Neural cell (in vitro differentiated cells): ENCODE results near the gene DRICH1.
"Not testable (repeated sequence)": the region's sequence is repeated elsewhere in the genome, so short reads cannot be mapped to it uniquely, and the experiment has no call there.

Experiments used
- EP300 ChIP-seq: fragments of 450-650 bp; conservative IDR thresholded peaks from 2 replicates; pipeline ENCODE4 v1.6.1; 2014; ENCODE audit warnings: antibody characterized with exemption, mild to moderate bottlenecking, moderate library complexity; ENCODE audit not compliant: poor library complexity, severe bottlenecking
- EZH2 ChIP-seq: fragments of 200-600, 300-800 bp; shearing (Covaris generic), sonication (generic); IDR thresholded peaks from 2 replicates; pipeline ENCODE4 v1.6.1; 2014; ENCODE audit warnings: antibody characterized with exemption, low read length, borderline replicate concordance, mild to moderate bottlenecking; ENCODE audit not compliant: insufficient read depth, poor library complexity, severe bottlenecking
- RAD21 ChIP-seq: fragments of 450-650 bp; conservative IDR thresholded peaks from 2 replicates; pipeline ENCODE4 v1.6.1; 2014; ENCODE audit warnings: antibody characterized with exemption, mild to moderate bottlenecking, moderate library complexity
- REST ChIP-seq: IDR thresholded peaks from 2 replicates; pipeline ENCODE4 v1.6.1; 2012; ENCODE audit warnings: borderline replicate concordance
- TF ChIP-seq, protein P1 (sequence below): fragments of 450-650 bp; IDR thresholded peaks from 2 replicates; pipeline ENCODE4 v1.5.1; 2014; ENCODE audit warnings: antibody characterized with exemption, mild to moderate bottlenecking, moderate library complexity; ENCODE audit not compliant: poor library complexity, severe bottlenecking

- TF ChIP-seq, protein P1, sequence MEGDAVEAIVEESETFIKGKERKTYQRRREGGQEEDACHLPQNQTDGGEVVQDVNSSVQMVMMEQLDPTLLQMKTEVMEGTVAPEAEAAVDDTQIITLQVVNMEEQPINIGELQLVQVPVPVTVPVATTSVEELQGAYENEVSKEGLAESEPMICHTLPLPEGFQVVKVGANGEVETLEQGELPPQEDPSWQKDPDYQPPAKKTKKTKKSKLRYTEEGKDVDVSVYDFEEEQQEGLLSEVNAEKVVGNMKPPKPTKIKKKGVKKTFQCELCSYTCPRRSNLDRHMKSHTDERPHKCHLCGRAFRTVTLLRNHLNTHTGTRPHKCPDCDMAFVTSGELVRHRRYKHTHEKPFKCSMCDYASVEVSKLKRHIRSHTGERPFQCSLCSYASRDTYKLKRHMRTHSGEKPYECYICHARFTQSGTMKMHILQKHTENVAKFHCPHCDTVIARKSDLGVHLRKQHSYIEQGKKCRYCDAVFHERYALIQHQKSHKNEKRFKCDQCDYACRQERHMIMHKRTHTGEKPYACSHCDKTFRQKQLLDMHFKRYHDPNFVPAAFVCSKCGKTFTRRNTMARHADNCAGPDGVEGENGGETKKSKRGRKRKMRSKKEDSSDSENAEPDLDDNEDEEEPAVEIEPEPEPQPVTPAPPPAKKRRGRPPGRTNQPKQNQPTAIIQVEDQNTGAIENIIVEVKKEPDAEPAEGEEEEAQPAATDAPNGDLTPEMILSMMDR = not testable (repeated sequence)
- not testable (repeated sequence) for TF ChIP-seq EP300, EZH2, RAD21, REST
Measured at GRCh38 chr22:23597576-23598268, 34.4 kb downstream of the DRICH1 start.
